Measurements from ENCODE around the gene KCNIP4. TPM values are rescaled to one million over a fixed set of nuclear protein-coding genes. Genes with fewer than 3 reads are reported as not detected.

The KCNIP4 gene
- total and polyA plus RNA-seq, 2 experiments from 2014 or later: 0.69 to 1.00 TPM

- no peak overlapping the region for H3K27ac ChIP-seq
- TF ChIP-seq EZH2 (IDR thresholded peaks at IDR 0.05; ENCODE audit: borderline replicate concordance): no peak
- TF ChIP-seq EZH2phosphoT487 (IDR thresholded peaks at IDR 0.05; ENCODE audit: low read depth, severe bottlenecking, unreplicated experiment): no peak
- TF ChIP-seq, protein P1, sequence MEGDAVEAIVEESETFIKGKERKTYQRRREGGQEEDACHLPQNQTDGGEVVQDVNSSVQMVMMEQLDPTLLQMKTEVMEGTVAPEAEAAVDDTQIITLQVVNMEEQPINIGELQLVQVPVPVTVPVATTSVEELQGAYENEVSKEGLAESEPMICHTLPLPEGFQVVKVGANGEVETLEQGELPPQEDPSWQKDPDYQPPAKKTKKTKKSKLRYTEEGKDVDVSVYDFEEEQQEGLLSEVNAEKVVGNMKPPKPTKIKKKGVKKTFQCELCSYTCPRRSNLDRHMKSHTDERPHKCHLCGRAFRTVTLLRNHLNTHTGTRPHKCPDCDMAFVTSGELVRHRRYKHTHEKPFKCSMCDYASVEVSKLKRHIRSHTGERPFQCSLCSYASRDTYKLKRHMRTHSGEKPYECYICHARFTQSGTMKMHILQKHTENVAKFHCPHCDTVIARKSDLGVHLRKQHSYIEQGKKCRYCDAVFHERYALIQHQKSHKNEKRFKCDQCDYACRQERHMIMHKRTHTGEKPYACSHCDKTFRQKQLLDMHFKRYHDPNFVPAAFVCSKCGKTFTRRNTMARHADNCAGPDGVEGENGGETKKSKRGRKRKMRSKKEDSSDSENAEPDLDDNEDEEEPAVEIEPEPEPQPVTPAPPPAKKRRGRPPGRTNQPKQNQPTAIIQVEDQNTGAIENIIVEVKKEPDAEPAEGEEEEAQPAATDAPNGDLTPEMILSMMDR (IDR thresholded peaks at IDR 0.05; ENCODE audit: poor library complexity): no peak
- no peak overlapping the region for H3K4me3 ChIP-seq
- no peaks in the 10 kb centered on the region for H3K9me2 ChIP-seq (replicated peaks; ENCODE audit: insufficient read depth)
- H3K27me3 ChIP-seq: no peaks in the 10 kb centered on the region
- DNase-seq (ENCODE audit: low spot score): no peak
- H2AFZ ChIP-seq: no peak overlapping the region
- no peaks in the 10 kb centered on the region for H3K79me2 ChIP-seq
- H3K4me1 ChIP-seq (ENCODE audit: insufficient read depth): no peaks in the 10 kb centered on the region
- no peaks in the 10 kb centered on the region for H3K36me3 ChIP-seq (replicated peaks; ENCODE audit: insufficient read depth, low read depth)
- H4K20me1 ChIP-seq (ENCODE audit: insufficient read depth, poor library complexity, severe bottlenecking): no peaks in the 10 kb centered on the region
- H3K4me2 ChIP-seq: no peak overlapping the region
- H3K9me3 ChIP-seq (ENCODE audit: low read depth): no peaks in the 10 kb centered on the region
- 47% methylated on average over 3 of the region's 3 CpGs for WGBS (ENCODE audit: low lambda C conversion rate, missing lambda C conversion rate)
Observed at GRCh38 chr4:21041708-21042107, 906.9 kb downstream of the KCNIP4 start.

DNA sequence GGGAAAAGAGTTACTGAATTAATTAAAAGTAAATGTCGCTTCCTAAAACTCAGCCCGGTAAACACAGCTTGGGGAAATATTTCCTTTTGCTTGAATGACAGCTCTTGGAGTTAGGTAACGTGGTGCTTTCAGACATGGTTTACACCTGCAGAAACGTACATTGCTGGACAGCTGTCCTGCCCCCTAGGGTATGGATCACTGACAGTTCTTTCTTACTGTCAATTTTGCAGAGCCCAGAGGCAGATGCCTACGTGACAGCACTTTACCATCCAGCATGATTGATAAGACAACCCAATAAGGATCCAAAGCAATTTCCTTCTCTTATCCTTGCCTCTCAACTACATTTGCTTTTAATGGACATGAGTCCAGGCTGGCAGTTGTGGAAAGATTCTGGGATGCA is 913.8 kb downstream of the KCNIP4 start:
- 74% methylated on average over 5 of the region's 5 CpGs for WGBS (ENCODE audit: low lambda C conversion rate, missing lambda C conversion rate)

GRCh38 chr4:21032089-21032645 is 916.4 kb downstream of the KCNIP4 start:
- no peak overlapping the region for H3K4me3 ChIP-seq
- no peaks in the 10 kb centered on the region for H3K4me1 ChIP-seq (ENCODE audit: insufficient read depth)
- H3K9me3 ChIP-seq (ENCODE audit: low read depth): no peaks in the 10 kb centered on the region
- 64% methylated on average over 3 of the region's 3 CpGs for WGBS (ENCODE audit: low lambda C conversion rate, missing lambda C conversion rate)
- no peak overlapping the region for H3K4me2 ChIP-seq
- H4K20me1 ChIP-seq (ENCODE audit: insufficient read depth, poor library complexity, severe bottlenecking): no peaks in the 10 kb centered on the region
- no peaks in the 10 kb centered on the region for H3K9me2 ChIP-seq (replicated peaks; ENCODE audit: insufficient read depth)
- no peaks in the 10 kb centered on the region for H3K36me3 ChIP-seq (replicated peaks; ENCODE audit: insufficient read depth, low read depth)
- no peak overlapping the region for H2AFZ ChIP-seq
- H3K27ac ChIP-seq: no peak overlapping the region
- no peaks in the 10 kb centered on the region for H3K27me3 ChIP-seq
- H3K79me2 ChIP-seq: no peaks in the 10 kb centered on the region
- DNase-seq (ENCODE audit: low spot score): no peak
- no peak for TF ChIP-seq EZH2phosphoT487 (IDR thresholded peaks at IDR 0.05; ENCODE audit: low read depth, severe bottlenecking, unreplicated experiment)

More for the DNA sequence above, 913.8 kb downstream of the KCNIP4 start:
- Histone ChIP-seq H3K4me2 (no peak overlapping the region), H3K9me3 (ENCODE audit: low read depth) (no peaks in the 10 kb centered on the region), H3K4me3 (no peak overlapping the region), H3K4me1 (ENCODE audit: insufficient read depth) (no peaks in the 10 kb centered on the region), H3K27ac (no peak overlapping the region), H4K20me1 (ENCODE audit: insufficient read depth, poor library complexity, severe bottlenecking) (no peaks in the 10 kb centered on the region), H2AFZ (no peak overlapping the region), H3K79me2 (no peaks in the 10 kb centered on the region), H3K36me3 (replicated peaks; ENCODE audit: insufficient read depth, low read depth) (no peaks in the 10 kb centered on the region), H3K9me2 (replicated peaks; ENCODE audit: insufficient read depth) (no peaks in the 10 kb centered on the region), H3K27me3 (no peaks in the 10 kb centered on the region)
- TF ChIP-seq EZH2phosphoT487 (IDR thresholded peaks at IDR 0.05; ENCODE audit: low read depth, severe bottlenecking, unreplicated experiment) (no peak), EZH2 (IDR thresholded peaks at IDR 0.05; ENCODE audit: borderline replicate concordance) (no peak)
- TF ChIP-seq, protein P1 (IDR thresholded peaks at IDR 0.05; ENCODE audit: poor library complexity): no peak
- DNase-seq (ENCODE audit: low spot score): no peak

GRCh38 chr4:21018817-21019216 is 929.8 kb downstream of the KCNIP4 start:
- Histone ChIP-seq H3K36me3 (replicated peaks; ENCODE audit: insufficient read depth, low read depth) (no peaks in the 10 kb centered on the region), H4K20me1 (ENCODE audit: insufficient read depth, poor library complexity, severe bottlenecking) (no peaks in the 10 kb centered on the region), H3K79me2 (no peaks in the 10 kb centered on the region), H3K9me2 (replicated peaks; ENCODE audit: insufficient read depth) (no peaks in the 10 kb centered on the region), H3K4me3 (no peak overlapping the region), H3K4me1 (ENCODE audit: insufficient read depth) (no peaks in the 10 kb centered on the region), H2AFZ (no peak overlapping the region), H3K9me3 (ENCODE audit: low read depth) (no peaks in the 10 kb centered on the region), H3K27me3 (no peaks in the 10 kb centered on the region), H3K4me2 (no peak overlapping the region), H3K27ac (no peak overlapping the region)
- 89% methylated on average over 2 of the region's 2 CpGs for WGBS (ENCODE audit: low lambda C conversion rate, missing lambda C conversion rate)
- no peak for DNase-seq (ENCODE audit: low spot score)
- TF ChIP-seq, protein P1 (IDR thresholded peaks at IDR 0.05; ENCODE audit: poor library complexity): no peak
- TF ChIP-seq EZH2phosphoT487 (IDR thresholded peaks at IDR 0.05; ENCODE audit: low read depth, severe bottlenecking, unreplicated experiment): no peak
- no peak for TF ChIP-seq EZH2 (IDR thresholded peaks at IDR 0.05; ENCODE audit: borderline replicate concordance)

Data from hepatocyte (in vitro differentiated cells).